ENCODE data around the gene HLCS.

DNA sequence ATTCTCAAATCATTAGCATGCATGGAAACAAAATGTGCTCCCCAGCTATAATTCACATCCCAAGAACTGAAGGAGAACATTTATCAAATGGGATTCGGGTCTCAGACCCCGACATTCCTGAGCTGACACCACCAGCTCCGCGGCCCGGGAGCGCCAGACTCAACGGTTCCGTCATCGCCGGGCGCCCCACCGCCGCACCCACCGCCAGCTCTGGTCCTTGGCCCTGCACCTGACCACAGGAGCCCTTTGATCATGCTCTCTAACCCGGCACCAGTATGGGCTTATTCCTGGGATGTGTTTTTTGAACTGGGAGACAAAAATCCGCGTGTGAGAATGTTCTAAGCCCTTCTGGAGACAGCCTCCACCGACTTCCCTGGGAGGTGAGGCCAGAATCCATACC is 43.6 kb downstream of the HLCS start:
- TF ChIP-seq, protein P1, sequence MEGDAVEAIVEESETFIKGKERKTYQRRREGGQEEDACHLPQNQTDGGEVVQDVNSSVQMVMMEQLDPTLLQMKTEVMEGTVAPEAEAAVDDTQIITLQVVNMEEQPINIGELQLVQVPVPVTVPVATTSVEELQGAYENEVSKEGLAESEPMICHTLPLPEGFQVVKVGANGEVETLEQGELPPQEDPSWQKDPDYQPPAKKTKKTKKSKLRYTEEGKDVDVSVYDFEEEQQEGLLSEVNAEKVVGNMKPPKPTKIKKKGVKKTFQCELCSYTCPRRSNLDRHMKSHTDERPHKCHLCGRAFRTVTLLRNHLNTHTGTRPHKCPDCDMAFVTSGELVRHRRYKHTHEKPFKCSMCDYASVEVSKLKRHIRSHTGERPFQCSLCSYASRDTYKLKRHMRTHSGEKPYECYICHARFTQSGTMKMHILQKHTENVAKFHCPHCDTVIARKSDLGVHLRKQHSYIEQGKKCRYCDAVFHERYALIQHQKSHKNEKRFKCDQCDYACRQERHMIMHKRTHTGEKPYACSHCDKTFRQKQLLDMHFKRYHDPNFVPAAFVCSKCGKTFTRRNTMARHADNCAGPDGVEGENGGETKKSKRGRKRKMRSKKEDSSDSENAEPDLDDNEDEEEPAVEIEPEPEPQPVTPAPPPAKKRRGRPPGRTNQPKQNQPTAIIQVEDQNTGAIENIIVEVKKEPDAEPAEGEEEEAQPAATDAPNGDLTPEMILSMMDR (conservative IDR thresholded peaks at IDR 0.05; ENCODE audit: low read length): no peak
- no peak for TF ChIP-seq EZH2phosphoT487 (IDR thresholded peaks at IDR 0.05; ENCODE audit: borderline replicate concordance)

Data from Loucy (cell line).